OCI-LY1 (cell line): Measurements from ENCODE around the gene ZNRF1.

Experiments
- CTCF ChIP-seq: fragments of 200-600 bp; sonication (generic), shearing (Covaris generic); IDR thresholded peaks from 2 replicates; pipeline ENCODE4 v1.5.1; 2017; ENCODE audit warnings: mild to moderate bottlenecking, antibody characterized with exemption, low read length, moderate library complexity, mixed read lengths
- EZH2 ChIP-seq: fragments of 200-600 bp; sonication (generic), shearing (Covaris generic); IDR thresholded peaks from 2 replicates; pipeline ENCODE4 v1.8.0; 2017; ENCODE audit warnings: borderline replicate concordance, mixed run types, mild to moderate bottlenecking, antibody characterized with exemption, low read length, moderate library complexity, mixed read lengths

DNA sequence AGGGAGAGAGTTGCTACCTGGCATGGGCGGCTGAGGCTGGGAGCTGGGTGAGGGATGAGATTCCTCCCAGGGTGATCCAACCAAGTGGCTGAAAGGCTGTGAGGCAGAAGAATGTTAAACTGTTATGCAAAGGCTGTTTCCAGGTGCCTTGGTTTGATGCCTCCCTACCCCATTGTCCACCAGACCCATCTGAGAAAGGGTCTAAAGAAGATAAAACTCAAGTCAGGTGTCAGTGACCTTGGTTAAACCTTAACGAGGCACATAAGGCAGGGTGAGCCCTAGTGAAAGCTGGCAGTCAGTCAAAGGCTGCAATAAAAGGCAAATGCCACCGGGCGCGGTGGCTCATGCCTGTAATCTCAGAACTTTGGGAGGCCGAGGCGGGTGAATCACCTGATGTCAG lies 94.0 kb downstream of the ZNRF1 start:
- TF ChIP-seq CTCF (no peak), EZH2 (no peak)
